Activated CD8-positive, alpha-beta T cell treated with anti-CD3 and anti-CD28 coated beads, Interleukin-2, amount 10 ng/mL, durations not matched to agents 7 days and 5 days (primary cell): ENCODE data around the gene UBXN6. TPM values are rescaled to one million over a fixed set of nuclear protein-coding genes. Genes with fewer than 3 reads are reported as not detected.

Source experiments
- ATAC-seq: fragments of 150-1000 bp; cut with Tn5 transposase; one replicate; pipeline ENCODE4 v1.10.0; 2021; ENCODE audit warnings: moderate library complexity
- CTCF ChIA-PET: fragments of 350-600 bp; sonication (Branson Sonifier 250); formaldehyde crosslinking; loops from one replicate; lab custom pipeline; 2021; ENCODE audit warnings: antibody characterized with exemption; lab: Charles Lee
- POLR2A ChIA-PET: fragments of 350-600 bp; sonication (Branson Sonifier 250); formaldehyde crosslinking; loops from one replicate; lab custom pipeline; 2021; ENCODE audit warnings: antibody characterized with exemption; lab: Charles Lee
- DNase-seq: peaks from one replicate; pipeline ENCODE4 v3.0.0-alpha.2; 2020
- H3K27ac Mint-ChIP-seq: one replicate; pipeline ENCODE4 v1.8.0; 2021; ENCODE audit warnings: mild to moderate bottlenecking, mixed read lengths
- H3K27me3 Mint-ChIP-seq: one replicate; pipeline ENCODE4 v1.8.0; 2021; ENCODE audit warnings: low read depth, mixed read lengths
- H3K36me3 Mint-ChIP-seq: one replicate; pipeline ENCODE4 v1.8.0; 2021; ENCODE audit warnings: low read depth, mixed read lengths
- H3K4me1 Mint-ChIP-seq: one replicate; pipeline ENCODE4 v1.8.0; 2021; ENCODE audit warnings: low read depth, mixed read lengths
- H3K4me3 Mint-ChIP-seq: one replicate; pipeline ENCODE4 v1.8.0; 2021; ENCODE audit warnings: mild to moderate bottlenecking, mixed read lengths
- H3K9me3 Mint-ChIP-seq: one replicate; pipeline ENCODE4 v1.8.0; 2022; ENCODE audit warnings: mixed read lengths; ENCODE audit not compliant: insufficient read depth
- total RNA-seq, 2 experiments: library from RNA; stranded (reverse); gene quantifications; one replicate each; pipeline ENCODE4 v1.2.3, GENCODE V29; 2021

The UBXN6 gene
- total RNA-seq, 2 experiments from 2014 or later, result 34.1 to 36.6 TPM

GRCh38 chr19:4406626-4407025 lies 51.0 kb downstream of the UBXN6 start:
- ATAC-seq (no peak), DNase-seq (no peak)
- H3K4me3 Mint-ChIP-seq, result no peak overlapping the region
- no peaks in the 10 kb centered on the region for H3K9me3 Mint-ChIP-seq
- no peaks in the 10 kb centered on the region for H3K27me3 Mint-ChIP-seq
- ChIA-PET POLR2A (interaction anchor here (2.0 kb wide), 1 partner anchor 10 kb away, joined by 6 read pairs; no protein-coding TSS in a partner anchor), CTCF (interaction anchor here (1.3 kb wide), 1 partner anchor 8 kb away, joined by 7 read pairs; no protein-coding TSS in a partner anchor)
- no peak overlapping the region for H3K27ac Mint-ChIP-seq
- H3K36me3 Mint-ChIP-seq, result peaks cover 57% of the 10 kb centered on the region
- peaks cover 37% of the 10 kb centered on the region for H3K4me1 Mint-ChIP-seq

- DNase-seq (no peak), ATAC-seq (no peak)
- ChIA-PET POLR2A (interaction anchor here (2.0 kb wide), 1 partner anchor 11 kb away, joined by 6 read pairs; no protein-coding TSS in a partner anchor), CTCF (interaction anchor here (1.3 kb wide), 1 partner anchor 9 kb away, joined by 7 read pairs; no protein-coding TSS in a partner anchor)
- peak overlapping the region; percentile 16 for H3K27ac Mint-ChIP-seq
- no peak overlapping the region for H3K4me3 Mint-ChIP-seq
- no peaks in the 10 kb centered on the region for H3K27me3 Mint-ChIP-seq
- H3K4me1 Mint-ChIP-seq, result peaks cover 43% of the 10 kb centered on the region
- H3K36me3 Mint-ChIP-seq, result peaks cover 56% of the 10 kb centered on the region
- no peaks in the 10 kb centered on the region for H3K9me3 Mint-ChIP-seq
Observed at GRCh38 chr19:4405977-4406376, 51.6 kb downstream of the UBXN6 start.

GRCh38 chr19:4403005-4403761 lies 54.4 kb downstream of the UBXN6 start:
- Mint-ChIP-seq H3K27me3 (no peaks in the 10 kb centered on the region), H3K4me1 (peaks cover 60% of the 10 kb centered on the region), H3K9me3 (no peaks in the 10 kb centered on the region), H3K4me3 (peak overlapping the region; percentile 95), H3K36me3 (peaks cover 53% of the 10 kb centered on the region), H3K27ac (peak overlapping the region; percentile 94)
- no peak for DNase-seq
- no peak for ATAC-seq
- ChIA-PET CTCF (interaction anchor here (0.8 kb wide), 1 partner anchor 136 kb away, joined by 3 read pairs; no protein-coding TSS in a partner anchor), POLR2A (interaction anchor here (1.3 to 1.8 kb wide), 3 partner anchors 11 to 418 kb away, joined by 3 to 6 read pairs (median 4); partner anchors contain the start of gene EEF2)

- Mint-ChIP-seq H3K4me3 (peak within 1 kb of the TSS; percentile 95), H3K27ac (peak within 1 kb of the TSS; percentile 94), H3K9me3 (no peaks in the 10 kb centered on the region), H3K27me3 (no peaks in the 10 kb centered on the region), H3K36me3 (peaks cover 52% of the 10 kb centered on the region), H3K4me1 (peaks cover 66% of the 10 kb centered on the region)
- ChIA-PET CTCF (interaction anchor here (0.5 to 3.0 kb wide), 12 partner anchors 14 to 1401 kb away, joined by 3 to 54 read pairs (median 5); partner anchors contain the start of genes MPND and YJU2), POLR2A (interaction anchor here (0.5 to 1.8 kb wide), 15 partner anchors 12 to 1774 kb away, joined by 3 to 11 read pairs (median 3); partner anchors contain the start of genes EEF2, MPND and YJU2)
- peak; percentile 100 for DNase-seq
- peak; percentile 94 for ATAC-seq
Observed at GRCh38 chr19:4402171-4403004, 55.2 kb downstream of the UBXN6 start, which contains the start of gene CHAF1A. CHAF1A (plus strand) TSS chr19:4402640; CDS start chr19:4402763, 123 bp downstream.

- CTCF ChIA-PET, result interaction anchor here (0.5 to 3.0 kb wide), 12 partner anchors 14 to 1402 kb away, joined by 3 to 54 read pairs (median 5); partner anchors contain the start of genes MPND and YJU2
- Mint-ChIP-seq H3K27me3 (no peaks in the 10 kb centered on the region), H3K9me3 (no peaks in the 10 kb centered on the region), H3K4me3 (peak overlapping the region; percentile 79), H3K36me3 (peaks cover 49% of the 10 kb centered on the region), H3K4me1 (peaks cover 67% of the 10 kb centered on the region), H3K27ac (peak overlapping the region; percentile 93)
- DNase-seq (no peak), ATAC-seq (no peak)
- POLR2A ChIA-PET, result interaction anchor here (0.6 to 1.8 kb wide), 13 partner anchors 13 to 1773 kb away, joined by 3 to 11 read pairs (median 3); partner anchors contain the start of genes EEF2 and MPND
Observed at GRCh38 chr19:4401769-4402170, 55.8 kb downstream of the UBXN6 start.

- DNase-seq, result peak; percentile 94
- H3K36me3 Mint-ChIP-seq, result peaks cover 50% of the 10 kb centered on the region
- peak within 1 kb of the TSS; percentile 95 for H3K4me3 Mint-ChIP-seq
- H3K27me3 Mint-ChIP-seq, result no peaks in the 10 kb centered on the region
- ATAC-seq, result peak; percentile 66
- ChIA-PET POLR2A (interaction anchor here (1.0 to 1.7 kb wide), 7 partner anchors 16 to 154 kb away, joined by 3 to 7 read pairs (median 3); partner anchors contain the start of gene YJU2), CTCF (interaction anchor here (0.6 to 3.0 kb wide), 15 partner anchors 9 to 134 kb away, joined by 3 to 54 read pairs (median 4); partner anchors contain the start of genes HDGFL2 and MPND)
- H3K4me1 Mint-ChIP-seq, result peaks cover 62% of the 10 kb centered on the region
- peak within 1 kb of the TSS; percentile 93 for H3K27ac Mint-ChIP-seq
- H3K9me3 Mint-ChIP-seq, result no peaks in the 10 kb centered on the region
Observed at GRCh38 chr19:4400135-4400936, 57.3 kb downstream of the UBXN6 start, which contains the start of gene SH3GL1. SH3GL1 (minus strand) TSS chr19:4400547; CDS start chr19:4400368, 179 bp downstream.

- ATAC-seq, result peak; percentile 5
- H3K4me3 Mint-ChIP-seq, result peak overlapping the region; percentile 95
- POLR2A ChIA-PET, result interaction anchor here (1.0 to 1.7 kb wide), 6 partner anchors 16 to 153 kb away, joined by 3 to 7 read pairs (median 3); partner anchors contain the start of gene YJU2
- H3K9me3 Mint-ChIP-seq, result no peaks in the 10 kb centered on the region
- H3K36me3 Mint-ChIP-seq, result peaks cover 53% of the 10 kb centered on the region
- no peak for DNase-seq
- CTCF ChIA-PET, result interaction anchor here (0.6 to 3.0 kb wide), 13 partner anchors 9 to 133 kb away, joined by 3 to 54 read pairs (median 5); partner anchors contain the start of genes HDGFL2 and MPND
- H3K27me3 Mint-ChIP-seq, result no peaks in the 10 kb centered on the region
- H3K27ac Mint-ChIP-seq, result peak overlapping the region; percentile 92
- H3K4me1 Mint-ChIP-seq, result peaks cover 64% of the 10 kb centered on the region
Observed at GRCh38 chr19:4399812-4400134, 57.8 kb downstream of the UBXN6 start.

- Mint-ChIP-seq H3K9me3 (no peaks in the 10 kb centered on the region), H3K4me1 (peaks cover 65% of the 10 kb centered on the region), H3K27ac (no peak overlapping the region), H3K27me3 (no peaks in the 10 kb centered on the region), H3K36me3 (peaks cover 44% of the 10 kb centered on the region), H3K4me3 (no peak overlapping the region)
- ChIA-PET CTCF (no interaction called here), POLR2A (interaction anchor here (1.4 kb wide), 1 partner anchor 8 kb away, joined by 4 read pairs; no protein-coding TSS in a partner anchor)
- ATAC-seq, result no peak
- no peak for DNase-seq
Observed at GRCh38 chr19:4396949-4397783, 60.4 kb downstream of the UBXN6 start.
